ENCODE results near the gene GPRC5C. TPM values are rescaled to one million over a fixed set of nuclear protein-coding genes. Genes with fewer than 3 reads are reported as not detected.

GPRC5C gene
- total RNA-seq, 1 donor from 2014 or later = 93.3 TPM

DNA sequence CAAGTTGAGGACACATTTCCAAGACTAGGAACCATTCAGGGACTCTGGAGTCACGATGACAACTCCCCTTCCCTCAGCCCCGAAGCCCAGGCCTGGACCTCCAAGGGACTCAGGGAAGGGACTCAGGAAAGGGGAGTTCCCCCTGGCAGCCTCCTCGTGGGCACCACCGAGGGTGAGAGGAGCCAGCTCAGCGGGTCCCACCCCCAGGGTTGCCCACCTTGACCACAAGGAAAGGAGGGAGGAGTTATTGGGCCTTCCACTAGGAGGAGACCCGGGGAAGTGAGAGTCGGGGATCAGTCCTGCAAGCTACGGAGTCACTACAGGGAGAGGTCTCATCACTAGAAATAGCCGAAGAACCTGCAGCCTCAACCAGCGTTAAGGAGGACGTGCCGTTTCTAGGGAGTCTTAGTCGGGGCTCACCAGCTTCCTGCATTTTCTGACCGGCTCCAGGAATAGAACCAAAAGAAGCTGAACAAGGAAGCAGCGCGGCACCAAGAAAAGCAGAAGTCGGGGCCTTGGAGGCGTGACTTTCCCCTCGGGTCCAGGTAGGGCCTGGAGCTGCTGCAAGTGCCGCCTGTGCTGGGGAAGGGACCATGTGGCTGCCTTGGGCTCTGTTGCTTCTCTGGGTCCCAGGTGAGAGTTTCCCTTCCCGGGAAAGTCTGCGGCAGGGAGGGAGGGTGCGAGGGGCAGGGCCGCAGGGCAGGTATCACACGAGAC is 34.4 kb downstream of the GPRC5C start, which contains the start of gene CD300A:
TSS of gene CD300A (plus strand) at position 524 of the 717 bp plus-strand sequence. CDS start at position 594, 70 bp downstream.
- Mint-ChIP-seq H3K36me3 (ENCODE audit: unreplicated experiment) (no peaks in the 10 kb centered on the region), H3K4me3 (ENCODE audit: unreplicated experiment) (no peak within 1 kb of the TSS), H3K27me3 (ENCODE audit: unreplicated experiment) (peaks cover 4% of the 10 kb centered on the region), H3K9me3 (ENCODE audit: unreplicated experiment) (peaks cover 3% of the 10 kb centered on the region), H3K4me1 (ENCODE audit: low read depth, unreplicated experiment) (peaks cover 8% of the 10 kb centered on the region), H3K27ac (ENCODE audit: unreplicated experiment) (no peak within 1 kb of the TSS)
- DNase-seq = no peak
- no peak for TF ChIP-seq CTCF (IDR thresholded peaks at IDR 0.05; ENCODE audit: partially characterized antibody, unreplicated experiment)

GRCh38 chr17:74466828-74467184 is 34.9 kb downstream of the GPRC5C start:
- Mint-ChIP-seq H3K4me1 (ENCODE audit: low read depth, unreplicated experiment) (peaks cover 8% of the 10 kb centered on the region), H3K27me3 (ENCODE audit: unreplicated experiment) (peaks cover 4% of the 10 kb centered on the region), H3K9me3 (ENCODE audit: unreplicated experiment) (peaks cover 3% of the 10 kb centered on the region), H3K4me3 (ENCODE audit: unreplicated experiment) (no peak overlapping the region), H3K36me3 (ENCODE audit: unreplicated experiment) (no peaks in the 10 kb centered on the region), H3K27ac (ENCODE audit: unreplicated experiment) (no peak overlapping the region)
- no peak for DNase-seq
- TF ChIP-seq CTCF (IDR thresholded peaks at IDR 0.05; ENCODE audit: partially characterized antibody, unreplicated experiment) = no peak

- no peak overlapping the region for H3K27ac Mint-ChIP-seq (ENCODE audit: unreplicated experiment)
- H3K27me3 Mint-ChIP-seq (ENCODE audit: unreplicated experiment) = peaks cover 4% of the 10 kb centered on the region
- H3K9me3 Mint-ChIP-seq (ENCODE audit: unreplicated experiment) = peaks cover 3% of the 10 kb centered on the region
- no peak for TF ChIP-seq CTCF (IDR thresholded peaks at IDR 0.05; ENCODE audit: partially characterized antibody, unreplicated experiment)
- DNase-seq = no peak
- H3K36me3 Mint-ChIP-seq (ENCODE audit: unreplicated experiment) = no peaks in the 10 kb centered on the region
- peaks cover 8% of the 10 kb centered on the region for H3K4me1 Mint-ChIP-seq (ENCODE audit: low read depth, unreplicated experiment)
- H3K4me3 Mint-ChIP-seq (ENCODE audit: unreplicated experiment) = no peak overlapping the region
Observed at GRCh38 chr17:74467221-74467951, 35.5 kb downstream of the GPRC5C start.

DNA sequence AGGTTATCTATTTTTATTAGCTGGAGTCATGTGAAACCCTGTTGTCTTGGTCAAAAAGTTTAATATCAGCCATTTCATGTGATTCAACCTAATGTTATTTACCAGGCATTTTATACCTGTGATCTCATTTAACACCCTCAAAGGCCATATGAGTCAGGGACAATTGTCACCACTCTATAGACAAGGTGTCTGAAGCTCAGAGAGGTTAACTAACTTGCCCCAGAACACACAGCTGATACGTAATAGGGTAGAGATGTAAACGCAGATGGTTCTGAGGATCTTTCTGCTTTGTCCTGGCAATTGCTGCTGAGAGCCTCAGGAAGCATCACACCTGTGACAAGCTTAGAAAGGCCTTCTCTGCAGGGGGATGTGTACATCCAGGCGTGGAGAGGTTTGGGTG is 39.5 kb downstream of the GPRC5C start:
- no peak for TF ChIP-seq CTCF (IDR thresholded peaks at IDR 0.05; ENCODE audit: partially characterized antibody, unreplicated experiment)
- H3K4me1 Mint-ChIP-seq (ENCODE audit: low read depth, unreplicated experiment) = peaks cover 7% of the 10 kb centered on the region
- H3K27ac Mint-ChIP-seq (ENCODE audit: unreplicated experiment) = no peak overlapping the region
- peaks cover 9% of the 10 kb centered on the region for H3K36me3 Mint-ChIP-seq (ENCODE audit: unreplicated experiment)
- peaks cover 9% of the 10 kb centered on the region for H3K9me3 Mint-ChIP-seq (ENCODE audit: unreplicated experiment)
- H3K4me3 Mint-ChIP-seq (ENCODE audit: unreplicated experiment) = no peak overlapping the region
- DNase-seq = no peak
- H3K27me3 Mint-ChIP-seq (ENCODE audit: unreplicated experiment) = peaks cover 8% of the 10 kb centered on the region

- DNase-seq = no peak
- H3K4me1 Mint-ChIP-seq (ENCODE audit: low read depth, unreplicated experiment) = peaks cover 7% of the 10 kb centered on the region
- peaks cover 9% of the 10 kb centered on the region for H3K9me3 Mint-ChIP-seq (ENCODE audit: unreplicated experiment)
- H3K4me3 Mint-ChIP-seq (ENCODE audit: unreplicated experiment) = no peak overlapping the region
- no peak for TF ChIP-seq CTCF (IDR thresholded peaks at IDR 0.05; ENCODE audit: partially characterized antibody, unreplicated experiment)
- peaks cover 13% of the 10 kb centered on the region for H3K36me3 Mint-ChIP-seq (ENCODE audit: unreplicated experiment)
- H3K27me3 Mint-ChIP-seq (ENCODE audit: unreplicated experiment) = peaks cover 8% of the 10 kb centered on the region
- H3K27ac Mint-ChIP-seq (ENCODE audit: unreplicated experiment) = no peak overlapping the region
Observed at GRCh38 chr17:74472890-74473289, 41.0 kb downstream of the GPRC5C start.

Measured in glutamatergic neuron (in vitro differentiated cells).